Measurements from ENCODE around the gene ASXL1. TPM values are rescaled to one million over a fixed set of nuclear protein-coding genes. Genes with fewer than 3 reads are reported as not detected.

ASXL1 gene
- total RNA-seq, 2 donors from 2014 or later = 74.5 to 135 TPM

DNA sequence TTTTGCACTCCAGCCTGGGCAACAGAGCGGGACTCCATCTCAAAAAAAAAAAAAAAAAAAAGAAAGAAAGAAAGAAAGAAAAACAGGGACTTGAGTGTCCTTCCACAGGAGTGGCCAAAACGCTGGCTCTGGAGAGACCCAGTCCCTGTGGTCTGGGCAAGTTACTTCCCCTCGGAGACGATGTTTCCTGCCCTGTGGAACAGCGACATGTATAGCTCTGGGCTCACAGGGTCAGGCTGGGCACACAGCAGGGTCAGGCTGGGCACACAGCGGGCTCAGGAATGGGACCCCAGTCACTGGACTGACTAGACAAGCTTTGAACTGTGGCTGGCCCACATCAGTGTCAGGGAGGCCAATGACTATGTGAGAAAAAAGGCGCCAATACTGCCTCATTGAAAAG, 110.7 kb downstream of the ASXL1 start:
- DNase-seq (ENCODE audit: low spot score) (no peak), ATAC-seq (ENCODE audit: insufficient number of reproducible peaks, low FRiP score, low read depth) (no peak)
- Histone ChIP-seq H3K36me3 (no peaks in the 10 kb centered on the region), H3K27ac (no peak overlapping the region), H3K9me3 (no peaks in the 10 kb centered on the region), H3K4me1 (ENCODE audit: control insufficient read depth in 1 of 2, low read depth in 2 of 2) (peaks cover 0 to 2% of the 10 kb centered on the region in 2 donors), H3K4me3 (no peak overlapping the region), H3K27me3 (replicated peaks; ENCODE audit: insufficient read depth) (no peaks in the 10 kb centered on the region)
- TF ChIP-seq, protein P1, sequence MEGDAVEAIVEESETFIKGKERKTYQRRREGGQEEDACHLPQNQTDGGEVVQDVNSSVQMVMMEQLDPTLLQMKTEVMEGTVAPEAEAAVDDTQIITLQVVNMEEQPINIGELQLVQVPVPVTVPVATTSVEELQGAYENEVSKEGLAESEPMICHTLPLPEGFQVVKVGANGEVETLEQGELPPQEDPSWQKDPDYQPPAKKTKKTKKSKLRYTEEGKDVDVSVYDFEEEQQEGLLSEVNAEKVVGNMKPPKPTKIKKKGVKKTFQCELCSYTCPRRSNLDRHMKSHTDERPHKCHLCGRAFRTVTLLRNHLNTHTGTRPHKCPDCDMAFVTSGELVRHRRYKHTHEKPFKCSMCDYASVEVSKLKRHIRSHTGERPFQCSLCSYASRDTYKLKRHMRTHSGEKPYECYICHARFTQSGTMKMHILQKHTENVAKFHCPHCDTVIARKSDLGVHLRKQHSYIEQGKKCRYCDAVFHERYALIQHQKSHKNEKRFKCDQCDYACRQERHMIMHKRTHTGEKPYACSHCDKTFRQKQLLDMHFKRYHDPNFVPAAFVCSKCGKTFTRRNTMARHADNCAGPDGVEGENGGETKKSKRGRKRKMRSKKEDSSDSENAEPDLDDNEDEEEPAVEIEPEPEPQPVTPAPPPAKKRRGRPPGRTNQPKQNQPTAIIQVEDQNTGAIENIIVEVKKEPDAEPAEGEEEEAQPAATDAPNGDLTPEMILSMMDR (IDR thresholded peaks at IDR 0.05) = no peak

GRCh38 chr20:32470025-32470861, 112.1 kb downstream of the ASXL1 start:
- ATAC-seq (ENCODE audit: insufficient number of reproducible peaks, low FRiP score, low read depth) = no peak
- H3K36me3 ChIP-seq = no peaks in the 10 kb centered on the region
- no peak overlapping the region for H3K27ac ChIP-seq
- H3K9me3 ChIP-seq = no peaks in the 10 kb centered on the region
- TF ChIP-seq, protein P1 (IDR thresholded peaks at IDR 0.05) = no peak
- H3K27me3 ChIP-seq (replicated peaks; ENCODE audit: insufficient read depth) = no peaks in the 10 kb centered on the region
- no peak for DNase-seq (ENCODE audit: low spot score)
- peaks cover 7 to 16% of the 10 kb centered on the region in 2 donors for H3K4me1 ChIP-seq (ENCODE audit: control insufficient read depth in 1 of 2, low read depth in 2 of 2)
- H3K4me3 ChIP-seq = no peak overlapping the region

GRCh38 chr20:32470940-32471339, 112.8 kb downstream of the ASXL1 start:
- Histone ChIP-seq H3K4me3 (no peak overlapping the region), H3K4me1 (ENCODE audit: control insufficient read depth in 1 of 2, low read depth in 2 of 2) (peaks cover 14 to 23% of the 10 kb centered on the region in 2 donors), H3K27ac (no peak overlapping the region), H3K9me3 (no peaks in the 10 kb centered on the region), H3K27me3 (replicated peaks; ENCODE audit: insufficient read depth) (no peaks in the 10 kb centered on the region), H3K36me3 (no peaks in the 10 kb centered on the region)
- TF ChIP-seq, protein P1 (IDR thresholded peaks at IDR 0.05) = no peak
- no peak for DNase-seq (ENCODE audit: low spot score)
- ATAC-seq (ENCODE audit: insufficient number of reproducible peaks, low FRiP score, low read depth) = no peak

- Histone ChIP-seq H3K36me3 (no peaks in the 10 kb centered on the region), H3K27me3 (replicated peaks; ENCODE audit: insufficient read depth) (no peaks in the 10 kb centered on the region), H3K4me3 (no peak overlapping the region), H3K27ac (no peak overlapping the region), H3K9me3 (no peaks in the 10 kb centered on the region), H3K4me1 (ENCODE audit: control insufficient read depth in 1 of 2, low read depth in 2 of 2) (peaks cover 18 to 30% of the 10 kb centered on the region in 2 donors)
- ATAC-seq (ENCODE audit: insufficient number of reproducible peaks, low FRiP score, low read depth) = no peak
- TF ChIP-seq, protein P1 (IDR thresholded peaks at IDR 0.05) = no peak
- DNase-seq (ENCODE audit: low spot score) = no peak
Measured at GRCh38 chr20:32472581-32473207, 114.6 kb downstream of the ASXL1 start.

GRCh38 chr20:32473231-32474008, 115.3 kb downstream of the ASXL1 start:
- H3K4me3 ChIP-seq = no peak overlapping the region
- DNase-seq (ENCODE audit: low spot score) = no peak
- TF ChIP-seq, protein P1 (IDR thresholded peaks at IDR 0.05) = no peak
- no peaks in the 10 kb centered on the region for H3K36me3 ChIP-seq
- H3K9me3 ChIP-seq = no peaks in the 10 kb centered on the region
- no peaks in the 10 kb centered on the region for H3K27me3 ChIP-seq (replicated peaks; ENCODE audit: insufficient read depth)
- no peak for ATAC-seq (ENCODE audit: insufficient number of reproducible peaks, low FRiP score, low read depth)
- no peak overlapping the region for H3K27ac ChIP-seq
- peaks cover 18 to 30% of the 10 kb centered on the region in 2 donors for H3K4me1 ChIP-seq (ENCODE audit: control insufficient read depth in 1 of 2, low read depth in 2 of 2)
